ENCODE measurements around the gene CYP26B1. TPM values are rescaled to one million over a fixed set of nuclear protein-coding genes. Genes with fewer than 3 reads are reported as not detected.

The CYP26B1 gene
- total RNA-seq, 1 donor from 2014 or later: 1.2 TPM

DNA sequence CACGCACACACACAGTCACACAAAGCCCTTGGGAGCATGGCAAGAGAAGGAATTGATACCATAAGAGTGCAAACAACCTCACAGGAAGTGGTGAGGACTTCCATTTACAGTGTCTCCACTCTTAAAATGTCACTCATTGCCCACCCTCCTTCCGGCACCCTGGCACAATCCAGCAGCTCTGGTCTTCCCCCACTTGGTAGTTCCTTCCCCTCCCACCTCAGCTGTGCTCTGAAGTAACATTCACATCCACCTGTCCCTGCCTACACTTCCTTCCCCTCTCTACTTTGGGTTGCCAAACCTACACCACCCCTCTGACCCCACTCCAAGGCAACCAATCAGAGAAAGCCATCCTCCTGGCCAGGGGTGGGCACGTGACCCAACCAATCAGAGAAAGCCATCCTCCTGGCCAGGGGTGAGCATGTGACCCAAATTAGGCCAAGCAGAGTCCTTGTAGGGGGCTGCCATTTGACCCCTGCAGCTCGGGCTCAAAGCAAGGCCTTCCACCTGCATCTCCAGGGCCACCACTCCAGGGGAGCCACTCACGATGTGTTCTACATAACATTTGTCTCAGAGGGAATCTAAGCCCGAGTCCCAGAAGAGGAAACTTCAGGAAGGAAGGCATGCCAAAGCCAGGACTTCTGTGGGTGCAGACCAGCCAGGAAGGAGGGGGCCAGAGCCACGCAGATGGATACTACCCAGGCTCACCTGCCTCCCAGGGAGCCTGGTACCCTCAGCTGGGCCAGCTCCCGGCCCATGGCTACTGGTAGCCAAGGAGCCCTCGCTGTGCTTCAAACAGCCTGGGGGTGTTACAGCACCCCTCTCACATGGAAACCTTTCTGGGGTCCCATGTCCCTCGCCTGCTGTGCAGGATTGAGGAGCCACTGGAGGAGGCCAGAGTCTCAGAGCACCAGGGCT, 21.2 kb downstream of the CYP26B1 start:
- no peaks in the 10 kb centered on the region for H3K79me2 ChIP-seq (ENCODE audit: insufficient read depth, low read length)
- H3K9me3 Mint-ChIP-seq (ENCODE audit: unreplicated experiment): peaks cover 5% of the 10 kb centered on the region
- H3K27me3 ChIP-seq (ENCODE audit: insufficient read depth, low read length): peaks cover 6% of the 10 kb centered on the region
- no peaks in the 10 kb centered on the region for H3K36me3 ChIP-seq (ENCODE audit: insufficient read depth, low read length)
- no peak for TF ChIP-seq CTCF (IDR thresholded peaks at IDR 0.05; ENCODE audit: insufficient read depth, low read depth, low read length)
- TF ChIP-seq EZH2 (IDR thresholded peaks at IDR 0.05; ENCODE audit: insufficient read depth, low read length): no peak
- H2AFZ ChIP-seq (ENCODE audit: low read depth, low read length): no peak overlapping the region
- no peaks in the 10 kb centered on the region for H3K4me1 ChIP-seq (ENCODE audit: insufficient read depth, low read length)
- no peak overlapping the region for H3K4me3 Mint-ChIP-seq (ENCODE audit: unreplicated experiment)
- H3K4me1 Mint-ChIP-seq (ENCODE audit: low read depth, unreplicated experiment): peaks cover 3% of the 10 kb centered on the region
- DNase-seq (ENCODE audit: low read depth) (no peak), FAIRE-seq (no peak)
- H3K27ac Mint-ChIP-seq (ENCODE audit: unreplicated experiment): no peak overlapping the region
- no peak overlapping the region for H3K27ac ChIP-seq (ENCODE audit: low read depth, low read length)
- no peak overlapping the region for H3K9ac ChIP-seq (ENCODE audit: low read length)
- H3K36me3 Mint-ChIP-seq (ENCODE audit: low read depth, unreplicated experiment): no peaks in the 10 kb centered on the region
- H4K20me1 ChIP-seq (ENCODE audit: insufficient read depth, low read length): no peaks in the 10 kb centered on the region
- no peak overlapping the region for H3K4me3 ChIP-seq (ENCODE audit: insufficient read depth, low read depth, low read length)
- H3K4me2 ChIP-seq (ENCODE audit: low read length): no peak overlapping the region
- peaks cover 30% of the 10 kb centered on the region for H3K27me3 Mint-ChIP-seq (ENCODE audit: low read depth, unreplicated experiment)
- no peaks in the 10 kb centered on the region for H3K9me3 ChIP-seq (ENCODE audit: insufficient read depth, low read depth, low read length)

GRCh38 chr2:72124376-72124775, 23.3 kb downstream of the CYP26B1 start:
- no peak for TF ChIP-seq EZH2 (IDR thresholded peaks at IDR 0.05; ENCODE audit: insufficient read depth, low read length)
- no peak for TF ChIP-seq CTCF (IDR thresholded peaks at IDR 0.05; ENCODE audit: insufficient read depth, low read depth, low read length)
- H3K27ac Mint-ChIP-seq (ENCODE audit: unreplicated experiment): no peak overlapping the region
- H4K20me1 ChIP-seq (ENCODE audit: insufficient read depth, low read length): no peaks in the 10 kb centered on the region
- peaks cover 4% of the 10 kb centered on the region for H3K27me3 ChIP-seq (ENCODE audit: insufficient read depth, low read length)
- no peak overlapping the region for H2AFZ ChIP-seq (ENCODE audit: low read depth, low read length)
- no peaks in the 10 kb centered on the region for H3K4me1 ChIP-seq (ENCODE audit: insufficient read depth, low read length)
- H3K4me3 Mint-ChIP-seq (ENCODE audit: unreplicated experiment): no peak overlapping the region
- no peak for DNase-seq (ENCODE audit: low read depth)
- H3K4me2 ChIP-seq (ENCODE audit: low read length): no peak overlapping the region
- no peaks in the 10 kb centered on the region for H3K9me3 ChIP-seq (ENCODE audit: insufficient read depth, low read depth, low read length)
- no peaks in the 10 kb centered on the region for H3K36me3 ChIP-seq (ENCODE audit: insufficient read depth, low read length)
- no peak overlapping the region for H3K27ac ChIP-seq (ENCODE audit: low read depth, low read length)
- H3K4me1 Mint-ChIP-seq (ENCODE audit: low read depth, unreplicated experiment): no peaks in the 10 kb centered on the region
- peaks cover 5% of the 10 kb centered on the region for H3K9me3 Mint-ChIP-seq (ENCODE audit: unreplicated experiment)
- no peak overlapping the region for H3K4me3 ChIP-seq (ENCODE audit: insufficient read depth, low read depth, low read length)
- no peak overlapping the region for H3K9ac ChIP-seq (ENCODE audit: low read length)
- no peaks in the 10 kb centered on the region for H3K36me3 Mint-ChIP-seq (ENCODE audit: low read depth, unreplicated experiment)
- no peaks in the 10 kb centered on the region for H3K79me2 ChIP-seq (ENCODE audit: insufficient read depth, low read length)
- FAIRE-seq: no peak
- peaks cover 27% of the 10 kb centered on the region for H3K27me3 Mint-ChIP-seq (ENCODE audit: low read depth, unreplicated experiment)

GRCh38 chr2:72121153-72121552, 26.5 kb downstream of the CYP26B1 start:
- peaks cover 5% of the 10 kb centered on the region for H3K9me3 Mint-ChIP-seq (ENCODE audit: unreplicated experiment)
- H3K27me3 ChIP-seq (ENCODE audit: insufficient read depth, low read length): peaks cover 2% of the 10 kb centered on the region
- peaks cover 4% of the 10 kb centered on the region for H3K4me1 Mint-ChIP-seq (ENCODE audit: low read depth, unreplicated experiment)
- no peak overlapping the region for H3K4me3 Mint-ChIP-seq (ENCODE audit: unreplicated experiment)
- DNase-seq (ENCODE audit: low read depth) (no peak), FAIRE-seq (no peak)
- H3K27me3 Mint-ChIP-seq (ENCODE audit: low read depth, unreplicated experiment): peaks cover 25% of the 10 kb centered on the region
- TF ChIP-seq EZH2 (IDR thresholded peaks at IDR 0.05; ENCODE audit: insufficient read depth, low read length): no peak
- TF ChIP-seq CTCF (IDR thresholded peaks at IDR 0.05; ENCODE audit: insufficient read depth, low read depth, low read length): no peak
- H3K79me2 ChIP-seq (ENCODE audit: insufficient read depth, low read length): no peaks in the 10 kb centered on the region
- no peaks in the 10 kb centered on the region for H3K9me3 ChIP-seq (ENCODE audit: insufficient read depth, low read depth, low read length)
- H3K9ac ChIP-seq (ENCODE audit: low read length): no peak overlapping the region
- no peaks in the 10 kb centered on the region for H4K20me1 ChIP-seq (ENCODE audit: insufficient read depth, low read length)
- no peak overlapping the region for H3K4me2 ChIP-seq (ENCODE audit: low read length)
- no peak overlapping the region for H2AFZ ChIP-seq (ENCODE audit: low read depth, low read length)
- no peaks in the 10 kb centered on the region for H3K36me3 Mint-ChIP-seq (ENCODE audit: low read depth, unreplicated experiment)
- no peaks in the 10 kb centered on the region for H3K36me3 ChIP-seq (ENCODE audit: insufficient read depth, low read length)
- H3K4me3 ChIP-seq (ENCODE audit: insufficient read depth, low read depth, low read length): no peak overlapping the region
- no peak overlapping the region for H3K27ac ChIP-seq (ENCODE audit: low read depth, low read length)
- peaks cover 3% of the 10 kb centered on the region for H3K4me1 ChIP-seq (ENCODE audit: insufficient read depth, low read length)
- no peak overlapping the region for H3K27ac Mint-ChIP-seq (ENCODE audit: unreplicated experiment)

Data from astrocyte (in vitro differentiated cells and primary cell).